ENCODE results near the gene C2orf74.
"Not testable (repeated sequence)": the region's sequence is repeated elsewhere in the genome, so short reads cannot be mapped to it uniquely, and the experiment has no call there.

C2orf74 gene

DNA sequence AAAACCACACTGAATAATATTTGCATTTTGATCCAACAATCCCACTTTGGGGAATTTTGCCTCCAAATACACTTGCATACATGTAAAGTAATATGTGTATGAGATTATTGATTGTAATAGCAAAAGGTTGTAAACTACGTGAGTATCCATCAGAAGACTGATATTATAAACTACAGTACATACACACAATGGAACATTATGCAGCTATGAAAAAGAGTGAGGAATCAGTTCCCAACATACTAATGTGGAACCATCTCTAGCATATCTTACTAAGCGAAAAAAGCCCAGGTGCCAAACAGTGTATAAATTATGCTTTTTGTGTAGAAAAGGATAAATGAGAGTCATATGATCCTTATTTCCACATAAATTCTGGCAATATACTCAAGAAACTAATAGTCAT, 16.0 kb upstream of the C2orf74 start:
- Histone ChIP-seq H3K36me3 (ENCODE audit: insufficient read depth, low read length) (peaks cover 16% of the 10 kb centered on the region), H3K27ac (ENCODE audit: low read depth, low read length) (no peak overlapping the region), H3K9me3 (ENCODE audit: low read length) (no peaks in the 10 kb centered on the region), H3K9ac (ENCODE audit: low read length) (no peak overlapping the region), H3K27me3 (ENCODE audit: control insufficient read depth in 1 of 2, insufficient read depth in 2 of 2, low read length in 2 of 2) (no peaks in the 10 kb centered on the region), H3K4me1 (ENCODE audit: insufficient read depth, low read length) (peaks cover 7% of the 10 kb centered on the region), H3K4me3 (ENCODE audit: low read depth in 1 of 2, low read length in 2 of 2) (peak overlapping the region in 1 of 2 donors; percentile 65)

GRCh38 chr2:61148091-61148490, 13.9 kb upstream of the C2orf74 start:
- not testable (repeated sequence) for H3K4me3 ChIP-seq (ENCODE audit: low read depth in 1 of 2, low read length in 2 of 2); H3K27me3 ChIP-seq (ENCODE audit: control insufficient read depth in 1 of 2, insufficient read depth in 2 of 2, low read length in 2 of 2); H3K9me3 ChIP-seq (ENCODE audit: low read length); H3K9ac ChIP-seq (ENCODE audit: low read length); H3K27ac ChIP-seq (ENCODE audit: low read depth, low read length); H3K4me1 ChIP-seq (ENCODE audit: insufficient read depth, low read length)
- H3K36me3 ChIP-seq (ENCODE audit: insufficient read depth, low read length): peaks cover 22% of the 10 kb centered on the region

DNA sequence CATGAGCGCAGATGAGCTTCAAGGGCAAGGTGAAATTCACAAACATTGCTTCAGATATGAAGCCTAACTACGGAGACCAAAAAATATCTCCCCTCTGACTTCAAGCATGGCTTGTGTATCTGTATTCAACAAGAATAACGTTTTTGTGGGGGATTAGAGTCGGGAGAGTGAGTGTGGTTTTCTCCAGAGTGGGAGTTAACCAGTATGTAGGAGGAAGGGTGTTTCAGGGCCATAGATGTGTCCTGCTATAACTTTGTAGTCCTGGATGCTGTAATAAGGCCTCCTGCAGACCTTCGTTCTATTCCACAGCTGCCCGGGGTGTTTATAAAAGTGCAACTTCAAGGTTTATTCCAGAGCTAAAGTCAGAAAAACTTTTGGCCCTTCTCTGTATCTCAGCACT, 12.9 kb upstream of the C2orf74 start:
- peaks cover 7% of the 10 kb centered on the region for H3K4me1 ChIP-seq (ENCODE audit: insufficient read depth, low read length)
- H3K27me3 ChIP-seq (ENCODE audit: control insufficient read depth in 1 of 2, insufficient read depth in 2 of 2, low read length in 2 of 2): no peaks in the 10 kb centered on the region
- H3K36me3 ChIP-seq (ENCODE audit: insufficient read depth, low read length): peaks cover 22% of the 10 kb centered on the region
- H3K27ac ChIP-seq (ENCODE audit: low read depth, low read length): no peak overlapping the region
- no peaks in the 10 kb centered on the region for H3K9me3 ChIP-seq (ENCODE audit: low read length)
- no peak overlapping the region for H3K4me3 ChIP-seq (ENCODE audit: low read depth in 1 of 2, low read length in 2 of 2)
- H3K9ac ChIP-seq (ENCODE audit: low read length): no peak overlapping the region

GRCh38 chr2:61151436-61151835, 10.6 kb upstream of the C2orf74 start:
- Histone ChIP-seq H3K9ac (ENCODE audit: low read length) (no peak overlapping the region), H3K27ac (ENCODE audit: low read depth, low read length) (no peak overlapping the region), H3K4me1 (ENCODE audit: insufficient read depth, low read length) (no peaks in the 10 kb centered on the region), H3K9me3 (ENCODE audit: low read length) (no peaks in the 10 kb centered on the region), H3K4me3 (ENCODE audit: low read depth in 1 of 2, low read length in 2 of 2) (no peak overlapping the region), H3K36me3 (ENCODE audit: insufficient read depth, low read length) (peaks cover 22% of the 10 kb centered on the region), H3K27me3 (ENCODE audit: control insufficient read depth in 1 of 2, insufficient read depth in 2 of 2, low read length in 2 of 2) (no peaks in the 10 kb centered on the region)

- Histone ChIP-seq H3K9me3 (ENCODE audit: low read length) (no peaks in the 10 kb centered on the region), H3K9ac (ENCODE audit: low read length) (no peak overlapping the region), H3K36me3 (ENCODE audit: insufficient read depth, low read length) (peaks cover 10% of the 10 kb centered on the region), H3K27me3 (ENCODE audit: control insufficient read depth in 1 of 2, insufficient read depth in 2 of 2, low read length in 2 of 2) (no peaks in the 10 kb centered on the region), H3K4me3 (ENCODE audit: low read depth in 1 of 2, low read length in 2 of 2) (no peak overlapping the region), H3K27ac (ENCODE audit: low read depth, low read length) (no peak overlapping the region), H3K4me1 (ENCODE audit: insufficient read depth, low read length) (no peaks in the 10 kb centered on the region)
Measured at GRCh38 chr2:61157371-61158003, 4.5 kb upstream of the C2orf74 start.

GRCh38 chr2:61158356-61158955, 3.5 kb upstream of the C2orf74 start:
- no peak overlapping the region for H3K9ac ChIP-seq (ENCODE audit: low read length)
- no peak overlapping the region for H3K27ac ChIP-seq (ENCODE audit: low read depth, low read length)
- H3K4me3 ChIP-seq (ENCODE audit: low read depth in 1 of 2, low read length in 2 of 2): no peak overlapping the region
- peaks cover 17% of the 10 kb centered on the region for H3K36me3 ChIP-seq (ENCODE audit: insufficient read depth, low read length)
- H3K9me3 ChIP-seq (ENCODE audit: low read length): no peaks in the 10 kb centered on the region
- no peaks in the 10 kb centered on the region for H3K4me1 ChIP-seq (ENCODE audit: insufficient read depth, low read length)
- no peaks in the 10 kb centered on the region for H3K27me3 ChIP-seq (ENCODE audit: control insufficient read depth in 1 of 2, insufficient read depth in 2 of 2, low read length in 2 of 2)

GRCh38 chr2:61162721-61163120, 733 bp downstream of the C2orf74 start:
- Histone ChIP-seq H3K4me1 (ENCODE audit: insufficient read depth, low read length) (no peaks in the 10 kb centered on the region), H3K36me3 (ENCODE audit: insufficient read depth, low read length) (peaks cover 45% of the 10 kb centered on the region), H3K27ac (ENCODE audit: low read depth, low read length) (no peak overlapping the region), H3K9ac (ENCODE audit: low read length) (no peak overlapping the region), H3K9me3 (ENCODE audit: low read length) (no peaks in the 10 kb centered on the region), H3K27me3 (ENCODE audit: control insufficient read depth in 1 of 2, insufficient read depth in 2 of 2, low read length in 2 of 2) (no peaks in the 10 kb centered on the region), H3K4me3 (ENCODE audit: low read depth in 1 of 2, low read length in 2 of 2) (no peak overlapping the region)

GRCh38 chr2:61165082-61165481, 3.1 kb downstream of the C2orf74 start:
- peaks cover 38% of the 10 kb centered on the region for H3K36me3 ChIP-seq (ENCODE audit: insufficient read depth, low read length)
- H3K27me3 ChIP-seq (ENCODE audit: control insufficient read depth in 1 of 2, insufficient read depth in 2 of 2, low read length in 2 of 2); H3K27ac ChIP-seq (ENCODE audit: low read depth, low read length); H3K9me3 ChIP-seq (ENCODE audit: low read length); H3K4me3 ChIP-seq (ENCODE audit: low read depth in 1 of 2, low read length in 2 of 2); H3K4me1 ChIP-seq (ENCODE audit: insufficient read depth, low read length); H3K9ac ChIP-seq (ENCODE audit: low read length): not testable (repeated sequence)

DNA sequence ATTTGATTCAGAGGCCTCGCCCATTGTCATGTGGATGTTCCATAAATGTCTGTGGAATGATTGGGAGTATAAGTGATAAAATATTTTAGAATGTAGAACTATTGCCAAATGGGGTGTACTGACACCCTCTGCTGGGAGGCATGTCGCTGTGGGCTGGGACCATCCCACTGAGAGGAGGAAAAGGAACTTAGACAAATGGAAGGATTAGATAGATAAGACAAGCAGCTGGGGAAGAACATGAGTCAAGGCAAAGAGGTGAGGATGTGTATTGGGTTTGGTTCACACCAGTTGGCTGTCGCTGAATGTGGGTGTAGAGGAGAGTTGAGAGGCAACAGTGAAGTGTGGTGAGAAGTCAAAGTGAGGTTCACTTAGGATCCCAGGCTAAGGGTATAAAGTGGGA, 4.0 kb downstream of the C2orf74 start:
- no peaks in the 10 kb centered on the region for H3K27me3 ChIP-seq (ENCODE audit: control insufficient read depth in 1 of 2, insufficient read depth in 2 of 2, low read length in 2 of 2)
- peaks cover 38% of the 10 kb centered on the region for H3K36me3 ChIP-seq (ENCODE audit: insufficient read depth, low read length)
- H3K27ac ChIP-seq (ENCODE audit: low read depth, low read length): no peak overlapping the region
- no peaks in the 10 kb centered on the region for H3K9me3 ChIP-seq (ENCODE audit: low read length)
- H3K9ac ChIP-seq (ENCODE audit: low read length): no peak overlapping the region
- no peaks in the 10 kb centered on the region for H3K4me1 ChIP-seq (ENCODE audit: insufficient read depth, low read length)
- H3K4me3 ChIP-seq (ENCODE audit: low read depth in 1 of 2, low read length in 2 of 2): no peak overlapping the region

DNA sequence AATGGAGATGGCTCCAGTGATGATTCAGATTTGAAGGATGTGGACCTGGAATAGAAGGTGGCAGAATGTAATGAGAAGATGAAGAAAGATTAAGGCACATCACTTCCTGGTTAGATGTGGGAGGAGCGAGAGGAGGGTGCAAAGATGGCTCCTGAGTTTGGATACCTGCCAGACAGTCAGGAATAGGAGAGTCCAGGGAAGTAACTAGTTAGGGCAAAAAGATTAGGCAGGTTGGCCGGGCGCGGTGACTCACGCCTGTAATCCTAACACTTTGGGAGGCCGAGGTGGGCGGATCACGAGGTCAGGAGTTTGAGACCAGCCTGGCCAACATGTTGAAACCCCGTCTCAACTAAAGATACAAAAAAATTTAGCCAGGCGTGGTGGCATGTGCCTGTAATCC, 5.6 kb downstream of the C2orf74 start:
- Histone ChIP-seq H3K9ac (ENCODE audit: low read length) (no peak overlapping the region), H3K27ac (ENCODE audit: low read depth, low read length) (no peak overlapping the region), H3K4me3 (ENCODE audit: low read depth in 1 of 2, low read length in 2 of 2) (no peak overlapping the region), H3K9me3 (ENCODE audit: low read length) (no peaks in the 10 kb centered on the region), H3K36me3 (ENCODE audit: insufficient read depth, low read length) (peaks cover 35% of the 10 kb centered on the region), H3K4me1 (ENCODE audit: insufficient read depth, low read length) (no peaks in the 10 kb centered on the region), H3K27me3 (ENCODE audit: control insufficient read depth in 1 of 2, insufficient read depth in 2 of 2, low read length in 2 of 2) (no peaks in the 10 kb centered on the region)

DNA sequence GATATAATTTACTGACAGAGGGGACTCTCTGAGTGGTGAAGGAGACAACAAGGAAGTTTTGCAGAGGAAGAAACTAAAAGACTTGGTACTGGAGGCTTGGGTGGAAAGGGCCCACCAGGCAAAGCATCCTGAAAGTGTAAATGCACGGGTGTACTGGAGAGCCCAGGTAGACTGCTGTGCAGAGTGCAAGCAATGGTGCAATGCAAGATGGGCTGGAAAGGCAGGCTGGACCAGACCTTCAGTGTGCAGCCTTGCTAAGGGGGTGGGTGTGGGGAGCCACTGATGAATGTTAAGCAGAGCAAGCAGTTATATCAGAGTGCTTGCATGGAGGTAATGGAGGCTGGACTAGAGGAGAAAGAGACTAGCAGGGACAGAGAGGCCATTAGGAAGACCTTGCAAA, 10.7 kb downstream of the C2orf74 start:
- Histone ChIP-seq H3K4me3 (ENCODE audit: low read depth in 1 of 2, low read length in 2 of 2) (no peak overlapping the region), H3K27ac (ENCODE audit: low read depth, low read length) (no peak overlapping the region)

GRCh38 chr2:61173116-61173515, 11.1 kb downstream of the C2orf74 start:
- no peaks in the 10 kb centered on the region for H3K9me3 ChIP-seq (ENCODE audit: low read length)
- no peak overlapping the region for H3K27ac ChIP-seq (ENCODE audit: low read depth, low read length)
- no peak overlapping the region for H3K9ac ChIP-seq (ENCODE audit: low read length)
- H3K4me1 ChIP-seq (ENCODE audit: insufficient read depth, low read length): peaks cover 6% of the 10 kb centered on the region
- H3K36me3 ChIP-seq (ENCODE audit: insufficient read depth, low read length): no peaks in the 10 kb centered on the region
- no peak overlapping the region for H3K4me3 ChIP-seq (ENCODE audit: low read depth in 1 of 2, low read length in 2 of 2)
- no peaks in the 10 kb centered on the region for H3K27me3 ChIP-seq (ENCODE audit: control insufficient read depth in 1 of 2, insufficient read depth in 2 of 2, low read length in 2 of 2)

More for the DNA sequence above, 10.7 kb downstream of the C2orf74 start:
- peaks cover 5% of the 10 kb centered on the region for H3K4me1 ChIP-seq (ENCODE audit: insufficient read depth, low read length)
- H3K36me3 ChIP-seq (ENCODE audit: insufficient read depth, low read length): no peaks in the 10 kb centered on the region
- H3K9ac ChIP-seq (ENCODE audit: low read length): no peak overlapping the region
- H3K9me3 ChIP-seq (ENCODE audit: low read length): no peaks in the 10 kb centered on the region
- no peaks in the 10 kb centered on the region for H3K27me3 ChIP-seq (ENCODE audit: control insufficient read depth in 1 of 2, insufficient read depth in 2 of 2, low read length in 2 of 2)
